Type B pancreatic cell (in vitro differentiated cells): ENCODE measurements around the gene TEAD1. TPM values are rescaled to one million over a fixed set of nuclear protein-coding genes. Genes with fewer than 3 reads are reported as not detected.
A peak's percentile ranks its signal among the peaks of the same experiment; 100 is the strongest.

Experiments
- DNase-seq: peaks from one replicate; pipeline ENCODE4 v3.0.0; 2021; ENCODE audit warnings: mixed read lengths; ENCODE audit not compliant: unreplicated experiment; ENCODE audit errors: extremely low spot score
- H3K27ac Mint-ChIP-seq: 2 replicates; pipeline ENCODE4 v1.8.0; 2021; ENCODE audit warnings: mild to moderate bottlenecking, mixed read lengths
- H3K27me3 Mint-ChIP-seq: 2 replicates; pipeline ENCODE4 v1.8.0; 2021; ENCODE audit warnings: mixed read lengths
- H3K36me3 Mint-ChIP-seq: 2 replicates; pipeline ENCODE4 v1.8.0; 2021; ENCODE audit warnings: mixed read lengths
- H3K4me1 Mint-ChIP-seq: one replicate; pipeline ENCODE4 v1.8.0; 2021; ENCODE audit warnings: mixed read lengths; ENCODE audit not compliant: unreplicated experiment
- H3K4me3 Mint-ChIP-seq: 2 replicates; pipeline ENCODE4 v1.8.0; 2021; ENCODE audit warnings: mild to moderate bottlenecking, mixed read lengths
- H3K9me3 Mint-ChIP-seq: 2 replicates; pipeline ENCODE4 v1.8.0; 2021; ENCODE audit warnings: mixed read lengths
- CTCF ChIP-seq: fragments of 200-600 bp; sonication (generic); conservative IDR thresholded peaks from 2 replicates; pipeline ENCODE4 v1.5.0; 2021; ENCODE audit warnings: antibody characterized with exemption, mild to moderate bottlenecking
- total RNA-seq: library from RNA; stranded (reverse); gene quantifications from 2 replicates; pipeline ENCODE4 v1.2.1, GENCODE V29; 2021; ENCODE audit warnings: low replicate concordance

TEAD1 gene
- total RNA-seq, 1 donor from 2014 or later: 91.8 TPM

GRCh38 chr11:12762696-12763324 lies 88.6 kb downstream of the TEAD1 start:
- H3K4me1 Mint-ChIP-seq: peaks cover 58% of the 10 kb centered on the region
- peaks cover 23% of the 10 kb centered on the region for H3K36me3 Mint-ChIP-seq
- no peak for TF ChIP-seq CTCF
- no peak overlapping the region for H3K4me3 Mint-ChIP-seq
- DNase-seq: no peak
- H3K27me3 Mint-ChIP-seq: no peaks in the 10 kb centered on the region
- peak overlapping the region; percentile 88 for H3K27ac Mint-ChIP-seq
- H3K9me3 Mint-ChIP-seq: no peaks in the 10 kb centered on the region

- Mint-ChIP-seq H3K27me3 (no peaks in the 10 kb centered on the region), H3K4me3 (no peak overlapping the region), H3K4me1 (peaks cover 64% of the 10 kb centered on the region), H3K36me3 (peaks cover 23% of the 10 kb centered on the region), H3K27ac (no peak overlapping the region), H3K9me3 (no peaks in the 10 kb centered on the region)
- DNase-seq: no peak
- TF ChIP-seq CTCF: no peak
Observed at GRCh38 chr11:12764187-12764914, 90.1 kb downstream of the TEAD1 start.

- H3K9me3 Mint-ChIP-seq: no peaks in the 10 kb centered on the region
- no peak for DNase-seq
- H3K4me1 Mint-ChIP-seq: peaks cover 57% of the 10 kb centered on the region
- peak overlapping the region; percentile 20 for H3K27ac Mint-ChIP-seq
- H3K4me3 Mint-ChIP-seq: no peak overlapping the region
- H3K36me3 Mint-ChIP-seq: peaks cover 23% of the 10 kb centered on the region
- TF ChIP-seq CTCF: no peak
- no peaks in the 10 kb centered on the region for H3K27me3 Mint-ChIP-seq
Observed at GRCh38 chr11:12765428-12765827, 91.2 kb downstream of the TEAD1 start.

GRCh38 chr11:12767027-12767426 lies 92.8 kb downstream of the TEAD1 start:
- peaks cover 41% of the 10 kb centered on the region for H3K4me1 Mint-ChIP-seq
- no peaks in the 10 kb centered on the region for H3K27me3 Mint-ChIP-seq
- H3K36me3 Mint-ChIP-seq: peaks cover 25% of the 10 kb centered on the region
- no peaks in the 10 kb centered on the region for H3K9me3 Mint-ChIP-seq
- DNase-seq: no peak
- H3K4me3 Mint-ChIP-seq: no peak overlapping the region
- no peak overlapping the region for H3K27ac Mint-ChIP-seq
- no peak for TF ChIP-seq CTCF

GRCh38 chr11:12767577-12767976 lies 93.4 kb downstream of the TEAD1 start:
- no peaks in the 10 kb centered on the region for H3K27me3 Mint-ChIP-seq
- peaks cover 35% of the 10 kb centered on the region for H3K4me1 Mint-ChIP-seq
- H3K36me3 Mint-ChIP-seq: peaks cover 28% of the 10 kb centered on the region
- H3K4me3 Mint-ChIP-seq: no peak overlapping the region
- DNase-seq: no peak
- no peak for TF ChIP-seq CTCF
- no peaks in the 10 kb centered on the region for H3K9me3 Mint-ChIP-seq
- H3K27ac Mint-ChIP-seq: no peak overlapping the region
